Suprapubic skin (tissue), 4 donors: ENCODE measurements around the gene TBC1D3B. TPM values are rescaled to one million over a fixed set of nuclear protein-coding genes. Genes with fewer than 3 reads are reported as not detected.
A peak's percentile ranks its signal among the peaks of the same experiment; 100 is the strongest.
"Not testable (repeated sequence)": the region's sequence is repeated elsewhere in the genome, so short reads cannot be mapped to it uniquely, and the experiment has no call there.

Experiments
- DNase-seq, 2 donors: peaks; one replicate each; pipeline ENCODE4 v3.0.0-alpha.2; 2019; ENCODE audit warnings: low spot score in 2 of 2
- H3K27ac ChIP-seq: fragments of 200-600 bp; sonication (generic); one replicate; pipeline ENCODE4 v1.5.1; 2019
- H3K27me3 ChIP-seq: fragments of 200-600 bp; sonication (generic); one replicate; pipeline ENCODE4 v1.5.1; 2019
- H3K36me3 ChIP-seq: fragments of 200-600 bp; sonication (generic); one replicate; pipeline ENCODE4 v1.5.1; 2019
- H3K4me1 ChIP-seq: fragments of 200-600 bp; sonication (generic); one replicate; pipeline ENCODE4 v1.5.1; 2019
- H3K4me3 ChIP-seq: fragments of 200-600 bp; sonication (generic); one replicate; pipeline ENCODE4 v1.5.1; 2019; ENCODE audit warnings: mild to moderate bottlenecking
- H3K9me3 ChIP-seq: fragments of 200-600 bp; sonication (generic); one replicate; pipeline ENCODE4 v1.5.1; 2019
- EP300 ChIP-seq: sonication (generic); formaldehyde crosslinking; IDR thresholded peaks from one replicate; pipeline ENCODE4 v1.6.1; 2017; ENCODE audit warnings: antibody characterized with exemption
- POLR2A ChIP-seq, 2 donors: fragments of 450-650 bp; IDR thresholded peaks; one replicate each; pipeline ENCODE4 v1.6.1; 2017; ENCODE audit warnings: antibody characterized with exemption in 2 of 2, mild to moderate bottlenecking in 2 of 2, moderate library complexity in 2 of 2
- POLR2AphosphoS5 ChIP-seq, 3 donors: sonication (generic); formaldehyde crosslinking; IDR thresholded peaks; one replicate each; pipeline ENCODE4 v1.6.1; 2017; ENCODE audit warnings: antibody characterized with exemption in 3 of 3
- WGBS: methylation state at CpG from one replicate; pipeline ENCODE4 v1.1.5; 2018; 5-methylcytosine and 5-hydroxymethylcytosine counted together
- total RNA-seq, 4 donors: library from RNA; depleted of rRNA; stranded (reverse); fragments of >200 nt; gene quantifications; one replicate each; pipeline ENCODE4 v1.1.0, GENCODE V29; 2016
- TF ChIP-seq, protein P1 (sequence below), 2 donors: fragments of 200-600 bp in 1 of 2; fragments of 450-650 bp in 1 of 2; sonication (generic) in 1 of 2; IDR thresholded peaks; one replicate each; pipeline ENCODE4 v1.5.1; 2016 to 2019; ENCODE audit warnings: antibody characterized with exemption in 2 of 2, mild to moderate bottlenecking in 1 of 2, moderate library complexity in 1 of 2

TBC1D3B gene
- total RNA-seq, 4 donors from 2014 or later, result 6.1 to 28.3 (median 12.8) TPM

DNA sequence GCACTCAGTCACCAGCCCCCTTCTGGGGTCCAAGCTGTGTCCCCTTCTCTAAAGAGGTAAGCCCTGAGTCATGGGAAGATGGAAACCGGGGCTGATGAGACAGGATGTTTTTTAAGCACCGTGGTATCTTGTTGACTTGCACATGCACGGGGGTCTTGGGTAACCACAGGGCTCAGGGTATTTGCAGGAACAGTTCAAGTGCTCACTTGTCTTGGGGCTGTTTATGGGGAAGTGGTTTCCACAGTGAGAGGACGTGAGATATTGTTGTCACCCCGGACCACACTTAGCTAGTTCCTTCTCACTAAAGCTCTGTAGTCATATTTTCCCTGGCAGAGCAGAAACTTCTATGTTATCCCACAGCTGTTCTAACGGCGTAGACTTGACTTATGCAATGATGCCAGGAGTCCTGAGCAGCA lies 12.5 kb upstream of the TBC1D3B start:
- Histone ChIP-seq H3K9me3 (no peaks in the 10 kb centered on the region), H3K27ac (no peak overlapping the region), H3K4me1 (peaks cover 4% of the 10 kb centered on the region), H3K4me3 (no peak overlapping the region), H3K36me3 (no peaks in the 10 kb centered on the region), H3K27me3 (peaks cover 7% of the 10 kb centered on the region)
- TF ChIP-seq POLR2AphosphoS5 (IDR thresholded peaks at IDR 0.05) (no peak), EP300 (no peak), POLR2A (IDR thresholded peaks at IDR 0.05) (no peak)
- TF ChIP-seq, protein P1, sequence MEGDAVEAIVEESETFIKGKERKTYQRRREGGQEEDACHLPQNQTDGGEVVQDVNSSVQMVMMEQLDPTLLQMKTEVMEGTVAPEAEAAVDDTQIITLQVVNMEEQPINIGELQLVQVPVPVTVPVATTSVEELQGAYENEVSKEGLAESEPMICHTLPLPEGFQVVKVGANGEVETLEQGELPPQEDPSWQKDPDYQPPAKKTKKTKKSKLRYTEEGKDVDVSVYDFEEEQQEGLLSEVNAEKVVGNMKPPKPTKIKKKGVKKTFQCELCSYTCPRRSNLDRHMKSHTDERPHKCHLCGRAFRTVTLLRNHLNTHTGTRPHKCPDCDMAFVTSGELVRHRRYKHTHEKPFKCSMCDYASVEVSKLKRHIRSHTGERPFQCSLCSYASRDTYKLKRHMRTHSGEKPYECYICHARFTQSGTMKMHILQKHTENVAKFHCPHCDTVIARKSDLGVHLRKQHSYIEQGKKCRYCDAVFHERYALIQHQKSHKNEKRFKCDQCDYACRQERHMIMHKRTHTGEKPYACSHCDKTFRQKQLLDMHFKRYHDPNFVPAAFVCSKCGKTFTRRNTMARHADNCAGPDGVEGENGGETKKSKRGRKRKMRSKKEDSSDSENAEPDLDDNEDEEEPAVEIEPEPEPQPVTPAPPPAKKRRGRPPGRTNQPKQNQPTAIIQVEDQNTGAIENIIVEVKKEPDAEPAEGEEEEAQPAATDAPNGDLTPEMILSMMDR (IDR thresholded peaks at IDR 0.05), result no peak
- 51% methylated on average over 7 of the region's 7 CpGs for WGBS
- no peak for DNase-seq

DNA sequence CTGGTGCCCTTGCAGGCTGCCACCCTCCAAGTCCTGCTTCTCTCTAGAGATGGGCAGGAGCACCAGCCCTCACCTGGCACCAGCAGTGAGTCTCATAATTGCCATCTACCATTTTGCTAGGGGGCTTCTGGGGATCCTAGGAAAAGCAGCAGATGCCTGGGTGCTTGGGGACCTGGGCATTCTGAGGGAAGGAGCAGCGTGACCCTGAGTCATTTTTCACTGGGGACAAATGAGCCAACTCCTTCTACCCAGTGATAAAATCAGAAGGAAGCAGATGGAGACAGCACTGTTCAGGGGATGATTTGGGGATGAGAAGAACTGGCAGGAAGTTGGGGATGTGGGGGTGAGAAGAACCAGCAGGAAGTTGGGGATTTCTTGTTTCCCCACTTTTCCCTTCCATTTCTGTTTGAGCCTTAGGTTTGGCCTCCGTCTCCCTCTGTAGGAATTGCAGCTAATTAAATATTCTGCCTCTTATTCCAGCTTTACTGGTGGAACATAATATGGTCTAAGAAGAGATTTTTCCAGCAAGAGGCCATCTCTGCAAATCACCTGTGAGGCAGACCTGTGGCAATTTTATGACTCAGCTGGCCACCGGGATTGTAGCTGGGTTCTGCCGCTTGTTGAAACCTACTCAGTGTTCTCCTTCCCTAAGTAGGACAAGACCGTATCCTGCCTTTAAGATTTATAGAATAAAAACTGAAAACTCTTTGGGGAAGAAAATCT lies 11.7 kb upstream of the TBC1D3B start:
- WGBS, result 76% methylated on average over 5 of the region's 5 CpGs
- not testable (repeated sequence) for H3K4me3 ChIP-seq, H3K27ac ChIP-seq, DNase-seq, H3K36me3 ChIP-seq, H3K9me3 ChIP-seq
- Histone ChIP-seq H3K27me3 (peaks cover 15% of the 10 kb centered on the region), H3K4me1 (peaks cover 12% of the 10 kb centered on the region)

DNA sequence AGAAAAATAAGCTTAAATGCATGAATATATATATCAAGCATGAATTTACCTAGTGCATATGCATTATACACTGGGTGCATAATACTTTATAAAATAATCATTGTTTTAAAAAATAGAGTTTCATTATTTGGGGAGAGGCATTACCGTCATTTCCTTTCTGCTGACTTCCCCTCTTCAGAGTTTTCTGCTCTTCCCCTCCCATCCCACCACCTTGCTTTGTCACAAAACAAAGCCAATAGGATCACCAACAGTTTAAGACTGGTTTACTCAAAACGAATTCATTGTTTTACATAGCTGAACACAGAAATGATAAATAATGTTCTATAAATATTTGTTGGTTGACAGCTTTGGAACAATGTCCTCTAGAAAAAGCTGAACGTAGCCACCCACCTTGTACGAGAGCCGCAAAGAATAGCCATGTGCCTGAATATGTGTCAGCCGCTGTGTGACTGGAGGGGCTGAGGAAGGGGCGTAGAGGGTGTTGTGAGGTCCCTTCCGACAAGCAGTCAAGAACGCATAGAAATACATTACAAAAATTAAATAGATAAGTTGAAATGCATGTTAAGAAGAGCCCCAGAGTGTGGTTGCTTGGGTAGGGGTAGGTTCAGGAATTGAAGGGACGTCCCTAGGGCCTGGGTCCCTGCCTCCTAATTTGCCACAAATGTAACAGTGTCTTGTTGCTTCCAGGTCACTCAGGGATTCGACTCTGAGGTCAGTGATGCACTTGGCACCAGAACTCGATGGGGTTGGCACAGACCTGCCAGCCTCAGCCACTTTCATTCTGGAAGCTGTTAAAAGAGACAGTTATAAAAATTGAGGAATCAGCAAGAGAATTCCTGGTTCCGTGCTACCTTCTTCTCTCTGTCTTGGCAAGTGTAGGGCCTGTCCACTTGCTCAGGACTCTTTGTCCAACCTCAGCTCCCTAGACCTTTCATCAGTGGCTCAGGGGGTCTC lies 10.7 kb upstream of the TBC1D3B start:
- TF ChIP-seq, protein P1 (IDR thresholded peaks at IDR 0.05), result peak in 1 of 2 donors; percentile 14
- 74% methylated on average over 13 of the region's 13 CpGs for WGBS
- not testable (repeated sequence) for H3K4me3 ChIP-seq, DNase-seq, H3K9me3 ChIP-seq, H3K27ac ChIP-seq, H3K36me3 ChIP-seq
- H3K4me1 ChIP-seq, result peaks cover 18% of the 10 kb centered on the region
- peaks cover 25% of the 10 kb centered on the region for H3K27me3 ChIP-seq

DNA sequence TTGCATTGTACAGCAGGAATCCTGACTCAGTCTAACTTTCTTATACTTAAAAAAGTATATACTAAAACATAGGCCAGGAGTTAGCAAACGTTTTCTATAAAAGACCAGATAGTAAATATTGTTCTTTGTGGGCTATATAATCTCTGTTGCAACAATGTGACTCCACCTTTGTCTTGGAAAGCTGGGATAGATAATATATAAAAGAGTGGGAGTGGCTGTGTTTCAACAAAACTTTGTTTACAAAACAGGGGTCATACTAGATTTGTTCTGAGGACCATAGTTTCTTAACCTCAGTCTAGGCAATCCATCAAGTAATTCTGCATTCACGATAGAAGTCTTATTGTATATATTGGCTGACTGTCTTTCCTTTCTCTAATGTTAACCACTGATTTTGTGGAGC lies 9.0 kb upstream of the TBC1D3B start:
- peaks cover 20% of the 10 kb centered on the region for H3K4me1 ChIP-seq
- H3K27me3 ChIP-seq, result peaks cover 35% of the 10 kb centered on the region
- H3K36me3 ChIP-seq, result no peaks in the 10 kb centered on the region
- DNase-seq, result no peak
- H3K4me3 ChIP-seq, result no peak overlapping the region
- no peak overlapping the region for H3K27ac ChIP-seq
- TF ChIP-seq EP300, result no peak
- TF ChIP-seq, protein P1 (IDR thresholded peaks at IDR 0.05), result no peak
- no peak for TF ChIP-seq POLR2AphosphoS5 (IDR thresholded peaks at IDR 0.05)
- TF ChIP-seq POLR2A (IDR thresholded peaks at IDR 0.05), result no peak
- 56% methylated on average over 2 of the region's 2 CpGs for WGBS
- H3K9me3 ChIP-seq, result no peaks in the 10 kb centered on the region

DNA sequence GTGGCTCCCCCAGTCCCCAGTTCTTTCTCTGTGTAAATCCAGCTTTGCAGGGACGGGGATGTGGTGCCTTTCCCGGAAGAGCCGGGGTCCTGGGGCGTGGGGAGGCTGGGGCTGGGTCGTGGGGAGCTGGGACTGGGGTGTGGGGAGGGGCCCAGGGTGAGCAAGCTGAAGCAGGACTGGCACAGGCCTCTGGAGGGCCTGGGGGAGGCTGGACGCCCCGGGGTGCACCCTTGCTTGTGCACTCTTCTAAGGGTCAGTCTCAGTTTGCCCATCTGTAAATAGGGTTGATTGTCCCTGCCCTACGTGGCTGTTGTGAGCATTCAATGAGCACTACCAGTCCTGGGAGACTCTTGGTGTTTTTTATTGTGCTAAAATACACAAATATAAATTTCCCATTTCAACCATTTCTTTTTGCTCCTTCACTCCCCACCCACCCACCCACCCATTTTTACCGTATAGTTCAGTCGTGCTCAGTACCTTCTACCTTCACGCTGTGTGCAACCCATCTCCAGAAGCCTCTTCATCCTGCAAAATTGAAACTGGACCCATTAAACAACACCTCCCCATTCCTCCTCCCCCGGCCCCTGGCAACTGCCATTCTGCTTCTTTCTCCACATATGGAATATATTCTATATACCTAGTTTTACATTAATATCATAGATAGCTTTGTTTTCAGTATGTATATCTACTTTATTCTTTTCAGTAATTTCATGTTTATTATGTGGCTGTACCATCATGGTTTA lies 7.8 kb upstream of the TBC1D3B start:
- no peak for DNase-seq
- WGBS, result 78% methylated on average over 12 of the region's 12 CpGs
- TF ChIP-seq POLR2AphosphoS5 (IDR thresholded peaks at IDR 0.05) (no peak), EP300 (no peak), POLR2A (IDR thresholded peaks at IDR 0.05) (no peak)
- TF ChIP-seq, protein P1 (IDR thresholded peaks at IDR 0.05), result no peak
- peaks cover 20% of the 10 kb centered on the region for H3K4me1 ChIP-seq
- H3K27me3 ChIP-seq, result peaks cover 35% of the 10 kb centered on the region
- peak overlapping the region; percentile 52 for H3K4me3 ChIP-seq
- H3K9me3 ChIP-seq, result no peaks in the 10 kb centered on the region
- no peaks in the 10 kb centered on the region for H3K36me3 ChIP-seq
- no peak overlapping the region for H3K27ac ChIP-seq
